GM18526 (cell line): ENCODE data around the gene QRICH2.

Source experiments
- POLR2A ChIP-seq: IDR thresholded peaks from 3 replicates; pipeline ENCODE4 v1.6.1; 2011; ENCODE audit not compliant: insufficient read length; ENCODE audit errors: extremely low read depth

Gene QRICH2

DNA sequence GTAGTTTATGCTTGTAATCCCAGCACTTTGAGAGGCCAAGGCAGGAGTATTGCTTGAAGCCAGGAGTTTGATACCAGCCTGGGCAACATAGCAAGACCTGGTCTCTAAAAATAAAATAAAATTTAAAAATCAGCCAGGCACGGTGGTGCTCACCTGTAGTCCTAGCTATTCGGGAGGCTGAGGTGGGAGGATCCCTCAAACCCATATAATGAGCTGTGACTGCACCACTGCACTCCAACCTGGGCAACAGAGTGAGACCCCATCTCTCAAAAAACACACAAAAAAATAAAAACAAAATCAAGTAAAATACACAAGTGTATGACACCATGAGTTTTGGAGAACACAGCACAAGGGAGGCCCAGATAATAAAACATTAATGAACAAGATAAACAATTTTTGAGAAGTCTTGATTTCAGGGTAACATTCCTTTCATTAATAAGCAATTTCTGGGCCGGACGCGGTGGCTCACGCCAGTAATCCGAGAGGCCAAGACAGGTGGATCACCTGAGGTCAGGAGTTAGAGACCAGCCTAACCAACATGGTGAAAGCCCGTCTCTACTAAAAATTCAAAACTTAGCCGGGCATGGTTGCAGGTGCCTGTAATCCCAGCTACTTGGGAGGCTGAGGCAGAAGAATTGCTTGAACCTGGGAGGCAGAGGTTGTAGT lies 27.8 kb upstream of the QRICH2 start:
- TF ChIP-seq POLR2A: no peak

DNA sequence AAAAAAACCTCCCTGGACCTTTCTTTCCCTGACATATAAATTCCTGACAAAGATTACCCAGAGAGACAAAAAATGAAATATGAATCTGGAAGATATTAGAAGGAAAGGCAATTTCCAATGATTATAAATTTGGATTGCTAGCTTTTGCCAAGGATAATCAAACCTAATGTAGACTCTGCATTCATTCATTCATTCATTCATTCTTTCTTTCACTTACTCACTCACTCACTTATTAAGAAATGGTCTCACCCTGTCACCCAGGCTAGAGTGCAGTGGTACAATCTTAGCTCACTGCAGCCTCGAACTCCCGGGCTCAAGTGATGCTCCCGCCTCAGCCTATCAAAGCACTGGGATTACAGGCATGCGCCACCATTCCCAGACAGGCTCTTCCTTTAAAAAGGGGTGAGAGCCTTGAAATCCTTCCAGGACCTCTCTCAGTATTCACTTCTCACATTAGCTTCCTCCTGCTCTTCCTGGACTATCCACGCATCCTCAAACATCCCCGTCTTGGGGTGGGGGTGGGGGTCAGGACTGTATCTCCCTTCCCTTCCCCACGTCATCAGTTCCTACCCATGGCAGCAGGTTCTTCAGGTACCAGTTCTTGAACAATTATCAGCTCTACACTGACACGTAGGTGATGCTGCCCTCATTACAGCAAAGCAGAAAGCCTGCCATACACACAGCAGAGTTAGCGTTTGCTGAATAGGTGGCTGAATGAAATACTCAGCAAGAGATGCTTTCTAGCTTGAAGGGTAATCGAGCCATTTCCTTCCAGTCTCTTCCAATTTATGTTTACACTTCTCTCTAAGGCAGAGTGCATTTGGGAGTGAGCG lies 25.8 kb upstream of the QRICH2 start:
- no peak for TF ChIP-seq POLR2A

DNA sequence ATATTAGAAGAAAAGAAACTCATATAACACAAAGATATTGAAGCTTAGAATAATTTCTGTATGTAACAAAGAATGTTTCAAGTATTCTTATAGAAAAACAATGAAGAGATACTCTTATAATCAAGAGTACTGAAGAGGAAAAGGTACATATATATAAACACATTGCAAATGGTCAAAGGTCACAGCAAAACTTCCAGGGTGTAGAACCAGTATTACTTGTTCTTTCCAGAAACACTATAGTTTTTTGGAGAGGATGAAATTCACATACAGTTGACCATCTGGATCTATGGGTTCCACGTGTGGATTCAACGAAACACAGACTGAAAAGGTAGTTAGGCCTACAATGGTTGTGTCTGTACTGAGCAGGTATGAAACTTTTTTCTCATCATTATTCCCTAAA lies 23.0 kb upstream of the QRICH2 start:
- TF ChIP-seq POLR2A: no peak

DNA sequence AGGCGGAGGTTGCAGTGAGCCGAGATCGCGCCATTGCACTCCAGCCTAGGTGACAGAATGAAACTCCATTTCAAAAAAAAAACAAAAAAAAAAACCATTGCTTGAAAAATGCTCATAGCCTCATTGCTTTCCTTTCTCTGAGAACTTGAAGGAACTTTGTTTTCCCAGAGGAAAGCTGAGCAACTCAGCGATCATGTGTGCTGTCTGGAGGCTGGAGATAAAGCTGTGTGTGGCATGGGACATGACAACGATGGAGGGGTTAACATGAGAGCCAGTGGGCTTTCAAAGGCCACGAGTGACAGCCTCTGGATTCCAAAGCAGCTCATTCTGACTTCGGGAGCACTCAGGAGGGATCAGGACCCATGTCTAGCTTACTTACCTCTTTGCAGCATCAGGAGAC lies 21.6 kb upstream of the QRICH2 start:
- no peak for TF ChIP-seq POLR2A

GRCh38 chr17:76327696-76328095 lies 19.6 kb upstream of the QRICH2 start:
- no peak for TF ChIP-seq POLR2A

DNA sequence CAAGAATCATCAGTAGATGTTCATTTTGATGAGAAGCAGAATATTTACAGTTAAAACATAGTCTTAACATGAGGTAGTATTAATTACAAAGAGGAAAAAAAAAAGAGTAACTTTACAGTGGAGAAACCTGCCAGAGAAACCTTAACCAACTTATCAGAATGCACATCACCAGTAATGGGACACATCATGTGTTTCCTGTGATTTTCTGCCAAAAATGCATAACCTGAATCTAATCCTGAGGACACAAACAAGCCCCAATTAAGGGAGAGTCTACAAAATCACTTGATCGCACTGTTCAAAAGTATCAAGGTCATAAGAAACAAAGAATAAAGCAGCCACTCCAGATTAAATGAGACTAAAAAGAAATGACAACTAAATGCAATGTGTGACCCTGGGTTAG lies 18.2 kb upstream of the QRICH2 start:
- no peak for TF ChIP-seq POLR2A

DNA sequence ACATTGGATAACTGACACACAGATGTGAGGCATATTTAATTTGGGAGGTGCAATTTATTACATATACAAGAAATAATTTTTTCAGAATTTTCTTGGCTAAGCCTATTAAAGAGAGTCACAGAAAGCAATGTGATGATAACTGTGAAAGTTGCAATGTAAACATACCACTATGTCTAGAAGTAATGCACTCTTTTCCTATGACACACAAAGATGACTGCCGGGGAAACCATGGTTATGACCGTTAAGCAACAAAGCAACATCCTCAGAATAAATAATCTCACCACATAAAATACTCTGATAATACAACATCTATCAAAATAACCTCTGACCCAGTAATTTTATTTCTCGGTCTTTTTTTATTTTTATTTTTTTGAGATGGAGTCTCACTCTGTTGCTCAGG lies 10.5 kb upstream of the QRICH2 start:
- TF ChIP-seq POLR2A: no peak

DNA sequence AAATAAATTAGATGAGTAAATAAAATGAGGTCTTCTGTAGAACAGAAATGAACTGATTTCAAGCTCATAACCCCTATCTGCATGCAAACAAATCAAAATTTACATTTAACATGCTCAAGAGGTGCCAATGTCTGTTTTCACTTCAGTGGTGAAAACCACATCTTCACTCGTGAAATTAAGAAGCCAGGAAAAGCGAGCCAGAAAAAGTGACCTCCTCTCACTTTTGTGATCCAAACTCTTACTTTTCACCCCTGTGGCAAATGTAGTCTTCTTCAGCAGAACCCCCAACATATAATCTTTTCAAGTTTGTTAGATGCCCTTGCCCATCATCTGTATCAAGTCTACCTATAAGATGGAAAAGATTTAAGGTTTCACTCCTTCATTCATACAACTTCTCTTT lies 9.5 kb upstream of the QRICH2 start:
- TF ChIP-seq POLR2A: no peak

DNA sequence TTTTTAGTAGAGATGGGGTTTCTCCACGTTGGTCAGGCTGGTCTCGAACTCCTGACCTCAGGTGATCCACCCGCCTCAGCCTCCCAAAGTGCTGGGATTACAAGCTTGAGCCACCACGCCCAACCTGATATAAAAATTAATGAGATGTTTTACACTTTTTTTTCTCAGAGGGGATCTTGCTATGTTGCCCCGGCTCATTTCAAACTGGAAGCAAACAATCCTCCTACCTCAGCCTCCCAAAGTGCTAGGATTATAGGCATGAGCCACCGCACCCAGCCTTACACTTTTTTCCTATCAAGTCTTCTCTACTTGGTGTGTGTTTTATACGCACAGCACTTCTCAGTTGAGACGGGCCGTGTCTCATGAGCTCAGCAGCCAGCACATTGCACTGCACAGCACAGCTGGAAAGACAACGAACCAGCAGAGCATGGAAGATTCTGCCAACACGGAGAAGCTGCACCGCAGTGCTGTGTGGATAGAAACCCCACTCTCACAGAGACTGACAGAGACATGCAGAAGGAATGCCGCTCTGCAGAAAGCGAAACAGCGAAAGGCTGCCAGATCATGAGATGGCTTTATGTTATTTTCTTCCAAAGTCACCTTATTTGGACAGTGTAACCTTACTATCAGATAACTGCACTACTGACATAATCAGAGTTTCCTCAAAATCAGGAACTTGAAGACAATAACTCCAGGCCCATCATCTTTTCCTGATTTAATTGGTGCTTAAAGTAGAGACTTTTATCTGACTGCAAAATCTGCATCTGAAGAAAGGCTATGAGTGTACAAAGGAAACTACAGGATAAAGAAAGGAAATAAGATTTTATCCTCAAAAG lies 6.5 kb upstream of the QRICH2 start:
- TF ChIP-seq POLR2A: no peak

- TF ChIP-seq POLR2A: no peak
Measured at GRCh38 chr17:76312735-76313134, 4.7 kb upstream of the QRICH2 start.

DNA sequence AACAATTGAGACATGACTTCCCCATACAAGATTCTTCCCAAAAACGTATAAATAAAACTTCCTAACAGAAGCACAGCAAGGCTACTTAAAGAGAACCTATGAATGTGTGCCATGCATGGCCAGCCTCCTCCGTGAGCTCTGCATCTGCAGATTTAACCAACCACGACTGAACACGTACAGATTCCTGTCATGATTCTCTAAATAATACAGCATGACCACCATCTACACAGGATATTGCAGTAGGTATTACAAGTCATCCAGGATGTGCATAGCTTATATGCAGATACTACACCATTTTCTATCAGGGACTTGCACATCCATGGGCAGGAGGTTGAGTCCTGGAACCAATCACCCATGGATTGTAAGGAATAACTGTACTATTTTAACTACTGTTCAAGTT lies 1.4 kb upstream of the QRICH2 start:
- TF ChIP-seq POLR2A: no peak

DNA sequence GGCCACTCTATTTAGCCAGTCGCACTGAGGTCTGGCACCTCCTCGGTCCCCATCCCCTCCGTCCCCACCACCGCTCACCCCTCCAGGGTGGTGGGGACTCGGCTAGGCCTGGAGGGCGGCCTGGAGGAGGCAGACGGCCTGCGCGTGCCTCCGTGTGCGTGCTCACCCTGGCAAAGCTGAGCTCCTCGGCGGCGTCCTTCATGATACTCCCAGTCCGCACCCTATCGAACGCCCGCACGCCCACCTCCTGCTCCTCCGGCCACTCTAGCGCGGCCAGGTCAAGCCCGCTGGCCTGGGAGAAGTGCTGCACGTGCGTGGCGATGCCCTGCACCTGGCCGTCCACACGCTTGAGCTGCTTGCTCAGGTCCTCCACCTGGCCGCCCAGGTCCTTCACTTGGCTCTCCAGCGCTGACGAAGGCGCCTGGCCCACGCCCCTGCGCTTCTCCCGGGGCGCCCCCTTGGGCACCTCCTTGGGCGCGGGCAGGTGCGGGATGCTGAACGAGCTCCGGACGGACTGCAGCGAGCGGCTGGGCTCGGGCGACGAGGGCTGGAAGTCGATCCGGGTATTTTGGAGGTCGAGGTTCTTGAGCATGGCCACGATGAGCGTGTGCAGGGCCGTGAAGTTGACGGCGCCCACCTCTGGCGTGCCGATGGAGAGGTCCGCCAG lies 644 bp downstream of the QRICH2 start:
- TF ChIP-seq POLR2A: no peak

DNA sequence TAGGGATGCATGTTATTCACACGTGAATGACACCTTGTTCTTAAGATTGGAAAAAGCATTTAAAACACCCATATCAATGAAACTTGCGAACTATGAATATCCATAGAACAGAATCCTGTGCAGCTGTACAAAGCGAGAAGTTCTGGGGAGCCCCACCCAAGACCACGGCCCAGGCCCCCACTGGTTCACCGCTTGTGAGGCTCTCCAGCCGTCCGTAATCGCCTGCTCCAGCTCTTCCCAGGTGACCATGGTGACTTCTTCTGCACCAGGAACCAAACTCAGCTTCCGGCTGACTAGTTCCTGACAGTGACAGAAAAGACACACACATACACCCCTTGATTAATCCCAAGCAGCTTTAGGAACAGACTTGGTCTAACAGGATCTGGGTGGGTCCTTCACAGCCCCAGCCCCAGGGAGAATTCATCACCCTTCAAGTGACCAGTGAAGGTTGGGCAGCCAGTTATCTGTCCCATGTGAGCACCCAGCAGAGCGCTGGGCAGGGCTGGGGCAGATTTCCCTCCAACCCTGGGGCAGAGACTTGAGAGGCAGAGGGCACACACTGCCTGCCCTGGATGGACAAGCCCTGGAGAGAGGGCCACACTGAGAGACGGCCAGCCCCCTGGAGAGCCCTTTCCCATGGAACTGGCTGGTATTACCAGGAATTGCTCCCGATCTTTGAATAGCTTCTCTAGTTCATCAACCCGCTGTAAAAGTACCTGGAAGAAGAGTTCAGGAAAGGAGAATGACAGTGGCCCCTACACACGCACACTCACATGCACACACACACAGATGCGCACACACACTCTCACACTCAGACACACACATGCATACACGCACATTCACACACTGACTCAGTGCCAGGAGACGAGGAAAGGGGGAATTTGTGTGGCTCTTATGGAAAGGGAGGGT lies 3.6 kb downstream of the QRICH2 start:
- no peak for TF ChIP-seq POLR2A

DNA sequence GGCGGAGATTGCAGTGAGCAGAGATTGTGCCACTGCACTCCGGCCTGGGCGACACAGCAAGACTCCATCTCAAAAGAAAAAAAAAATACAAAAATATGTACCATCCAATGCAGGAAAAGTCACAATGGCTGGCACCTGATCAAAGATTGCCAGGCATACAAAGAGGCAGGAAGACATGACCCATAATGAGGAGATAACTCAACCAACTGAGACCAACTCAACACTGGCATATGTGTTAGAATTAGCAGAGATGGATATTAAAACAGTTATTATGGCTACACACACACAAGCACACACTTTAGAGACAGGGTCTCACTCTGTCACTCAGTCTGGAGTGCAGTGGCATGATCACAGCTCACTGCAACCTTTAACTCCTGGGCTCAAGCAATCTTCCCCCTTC lies 10.6 kb downstream of the QRICH2 start:
- no peak for TF ChIP-seq POLR2A

DNA sequence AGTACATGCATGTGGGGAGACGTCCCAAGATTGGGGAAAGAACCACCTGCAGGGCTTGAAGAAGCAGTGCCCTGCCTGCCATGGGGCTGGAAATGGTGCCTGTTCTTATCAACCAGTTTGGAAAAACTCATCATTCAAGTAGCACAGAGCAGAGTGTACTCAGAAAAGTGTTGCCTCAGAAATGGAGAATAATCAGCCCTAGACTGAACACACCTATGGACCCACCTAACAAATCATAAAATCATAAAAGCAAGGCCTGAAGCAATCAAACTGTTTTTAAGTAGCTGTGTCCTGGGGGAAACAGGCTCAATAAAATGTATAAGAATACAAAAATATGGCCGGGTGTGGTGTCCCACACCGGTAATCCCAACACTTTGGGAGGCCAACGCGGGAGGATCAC lies 11.2 kb downstream of the QRICH2 start:
- TF ChIP-seq POLR2A: no peak

- no peak for TF ChIP-seq POLR2A
Measured at GRCh38 chr17:76296186-76296585, 11.9 kb downstream of the QRICH2 start.
